ENCODE data around the gene COL9A2.

- TF ChIP-seq, protein P1, sequence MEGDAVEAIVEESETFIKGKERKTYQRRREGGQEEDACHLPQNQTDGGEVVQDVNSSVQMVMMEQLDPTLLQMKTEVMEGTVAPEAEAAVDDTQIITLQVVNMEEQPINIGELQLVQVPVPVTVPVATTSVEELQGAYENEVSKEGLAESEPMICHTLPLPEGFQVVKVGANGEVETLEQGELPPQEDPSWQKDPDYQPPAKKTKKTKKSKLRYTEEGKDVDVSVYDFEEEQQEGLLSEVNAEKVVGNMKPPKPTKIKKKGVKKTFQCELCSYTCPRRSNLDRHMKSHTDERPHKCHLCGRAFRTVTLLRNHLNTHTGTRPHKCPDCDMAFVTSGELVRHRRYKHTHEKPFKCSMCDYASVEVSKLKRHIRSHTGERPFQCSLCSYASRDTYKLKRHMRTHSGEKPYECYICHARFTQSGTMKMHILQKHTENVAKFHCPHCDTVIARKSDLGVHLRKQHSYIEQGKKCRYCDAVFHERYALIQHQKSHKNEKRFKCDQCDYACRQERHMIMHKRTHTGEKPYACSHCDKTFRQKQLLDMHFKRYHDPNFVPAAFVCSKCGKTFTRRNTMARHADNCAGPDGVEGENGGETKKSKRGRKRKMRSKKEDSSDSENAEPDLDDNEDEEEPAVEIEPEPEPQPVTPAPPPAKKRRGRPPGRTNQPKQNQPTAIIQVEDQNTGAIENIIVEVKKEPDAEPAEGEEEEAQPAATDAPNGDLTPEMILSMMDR (IDR thresholded peaks at IDR 0.05; ENCODE audit: borderline replicate concordance, extremely low read depth, low read length, poor library complexity, severe bottlenecking), result no peak
- no peak for TF ChIP-seq EZH2 (IDR thresholded peaks at IDR 0.05; ENCODE audit: borderline replicate concordance, low read depth, low read length, severe bottlenecking)
Measured at GRCh38 chr1:40274331-40274730, 42.8 kb downstream of the COL9A2 start.
